SIG-M5 treated with dmso at 0.1 percent for 504 hours (cell line): ENCODE data around the gene LRCH2.
"Not testable (repeated sequence)": the region's sequence is repeated elsewhere in the genome, so short reads cannot be mapped to it uniquely, and the experiment has no call there.

Source experiments
- DNase-seq: peaks from one replicate; lab custom pipeline; 2025; ENCODE audit not compliant: unreplicated experiment; lab: John Stamatoyannopoulos, UW

LRCH2 gene, protein sequence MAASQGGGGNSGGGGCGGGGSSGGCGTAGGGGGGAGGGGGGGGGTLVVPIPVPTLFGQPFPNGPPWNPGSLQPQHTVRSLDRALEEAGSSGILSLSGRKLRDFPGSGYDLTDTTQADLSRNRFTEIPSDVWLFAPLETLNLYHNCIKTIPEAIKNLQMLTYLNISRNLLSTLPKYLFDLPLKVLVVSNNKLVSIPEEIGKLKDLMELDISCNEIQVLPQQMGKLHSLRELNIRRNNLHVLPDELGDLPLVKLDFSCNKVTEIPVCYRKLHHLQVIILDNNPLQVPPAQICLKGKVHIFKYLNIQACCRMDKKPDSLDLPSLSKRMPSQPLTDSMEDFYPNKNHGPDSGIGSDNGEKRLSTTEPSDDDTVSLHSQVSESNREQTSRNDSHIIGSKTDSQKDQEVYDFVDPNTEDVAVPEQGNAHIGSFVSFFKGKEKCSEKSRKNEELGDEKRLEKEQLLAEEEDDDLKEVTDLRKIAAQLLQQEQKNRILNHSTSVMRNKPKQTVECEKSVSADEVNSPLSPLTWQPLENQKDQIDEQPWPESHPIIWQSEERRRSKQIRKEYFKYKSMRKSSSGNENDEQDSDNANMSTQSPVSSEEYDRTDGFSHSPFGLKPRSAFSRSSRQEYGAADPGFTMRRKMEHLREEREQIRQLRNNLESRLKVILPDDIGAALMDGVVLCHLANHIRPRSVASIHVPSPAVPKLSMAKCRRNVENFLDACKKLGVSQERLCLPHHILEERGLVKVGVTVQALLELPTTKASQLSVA

DNA sequence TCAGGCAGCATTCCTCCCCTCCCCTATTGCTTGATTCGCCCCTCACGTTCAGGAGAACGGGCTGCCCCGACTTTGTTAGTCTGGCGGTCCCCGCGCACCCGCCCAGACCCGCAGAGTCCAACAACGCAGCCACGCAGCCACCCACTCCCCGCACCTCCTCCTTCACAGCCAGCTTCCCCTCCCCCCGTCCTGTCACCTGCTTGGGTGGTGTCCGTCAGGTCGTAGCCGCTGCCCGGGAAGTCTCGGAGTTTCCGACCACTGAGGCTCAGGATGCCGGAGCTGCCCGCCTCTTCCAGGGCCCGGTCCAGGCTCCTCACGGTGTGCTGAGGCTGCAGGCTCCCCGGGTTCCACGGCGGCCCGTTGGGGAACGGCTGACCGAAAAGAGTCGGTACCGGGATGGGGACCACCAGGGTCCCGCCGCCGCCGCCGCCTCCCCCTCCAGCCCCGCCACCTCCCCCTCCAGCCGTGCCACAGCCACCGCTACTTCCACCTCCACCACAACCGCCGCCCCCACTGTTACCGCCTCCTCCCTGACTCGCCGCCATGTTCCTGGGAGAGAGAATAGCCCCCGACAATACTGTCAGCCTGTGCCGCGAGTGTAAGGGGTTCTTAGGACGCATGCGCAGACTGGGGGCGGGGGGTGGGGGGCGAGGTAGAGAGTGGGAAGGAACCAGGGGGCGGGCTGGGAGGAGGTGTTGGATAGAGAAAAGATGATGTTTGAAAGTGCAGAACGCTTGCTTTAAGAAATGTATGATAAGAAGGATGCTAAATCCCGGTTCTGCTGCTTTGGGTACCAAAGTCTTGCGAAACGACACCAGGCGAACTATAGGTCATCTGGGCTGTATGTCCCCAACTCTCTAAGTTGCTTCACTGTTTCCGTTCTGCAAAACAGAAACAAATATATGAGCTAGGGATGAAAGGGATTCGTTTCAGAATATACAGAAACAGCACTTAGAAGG lies at the start of gene LRCH2:
Gene LRCH2, minus strand, starts transcription at position 600 of the 959 bp plus-strand sequence. Its CDS starts 55 bp downstream, at position 545.
- DNase-seq, result no peak

DNA sequence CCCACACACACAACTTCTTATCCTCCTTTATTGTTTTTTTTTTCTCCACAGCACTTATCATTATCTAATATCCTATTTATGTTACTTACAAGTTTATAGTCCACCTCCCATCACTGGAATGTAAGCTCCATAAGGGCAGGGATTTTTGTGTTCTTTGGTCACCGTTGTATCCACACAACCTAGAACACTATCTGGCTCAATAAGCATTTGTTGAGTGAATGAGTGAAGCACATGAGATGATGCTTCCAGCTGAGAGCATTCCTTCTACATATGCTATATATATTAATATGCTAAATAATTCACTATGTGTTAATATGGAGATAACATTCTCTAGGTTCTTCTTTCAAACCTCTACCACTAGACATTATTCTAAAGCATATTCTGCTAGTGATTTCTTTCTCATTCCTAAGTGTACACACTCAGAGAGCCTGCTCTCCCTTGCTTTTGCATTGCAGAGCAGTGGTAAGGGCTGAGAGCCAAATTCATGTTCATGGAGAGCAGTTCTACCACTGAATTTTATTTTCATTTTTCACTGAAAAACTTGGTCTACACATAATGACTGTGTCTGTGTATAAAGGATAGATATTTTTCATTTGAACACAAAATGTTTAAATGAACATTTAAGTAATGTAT lies 35.3 kb upstream of the LRCH2 start:
- DNase-seq, result no peak

DNA sequence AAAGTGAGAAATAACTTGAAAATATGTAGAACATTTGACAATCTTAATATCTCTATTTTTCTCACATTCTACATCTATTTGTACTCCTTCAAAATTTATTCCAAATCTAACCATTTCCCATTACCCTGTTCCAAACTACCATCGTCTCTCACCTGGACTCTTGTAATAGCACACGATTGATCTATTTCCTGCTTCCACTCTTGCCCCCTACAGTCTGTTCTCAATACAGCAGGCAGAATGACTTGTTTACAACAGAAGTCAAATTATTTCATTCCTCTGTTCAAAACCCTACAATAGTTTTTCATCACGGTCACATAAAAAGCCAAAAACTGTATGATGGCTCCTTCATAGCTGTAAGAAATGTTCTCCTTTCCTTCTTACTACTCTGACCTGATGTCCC lies 34.5 kb upstream of the LRCH2 start:
- DNase-seq, result no peak

- no peak for DNase-seq
Measured at GRCh38 chrX:115266300-115266699, 32.4 kb upstream of the LRCH2 start.

DNA sequence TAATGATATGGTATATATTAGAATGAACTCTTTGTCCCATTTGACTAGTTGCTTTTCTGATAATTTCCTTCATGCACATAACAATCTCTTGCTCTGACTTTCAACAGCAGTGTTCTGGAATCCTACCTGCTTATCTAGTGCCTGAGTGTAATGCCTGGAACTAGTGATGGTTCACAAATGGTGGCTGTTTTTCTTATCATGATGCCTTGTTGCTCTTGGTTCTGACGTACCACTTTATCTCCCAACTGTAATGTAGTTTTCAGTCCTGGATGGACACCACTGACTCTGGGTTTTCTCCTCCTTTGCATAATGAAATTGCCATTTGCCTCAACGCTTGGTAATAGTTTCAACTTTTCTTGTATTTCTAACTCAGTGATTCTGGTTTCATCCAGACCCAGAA lies 30.1 kb upstream of the LRCH2 start:
- DNase-seq, result no peak

DNA sequence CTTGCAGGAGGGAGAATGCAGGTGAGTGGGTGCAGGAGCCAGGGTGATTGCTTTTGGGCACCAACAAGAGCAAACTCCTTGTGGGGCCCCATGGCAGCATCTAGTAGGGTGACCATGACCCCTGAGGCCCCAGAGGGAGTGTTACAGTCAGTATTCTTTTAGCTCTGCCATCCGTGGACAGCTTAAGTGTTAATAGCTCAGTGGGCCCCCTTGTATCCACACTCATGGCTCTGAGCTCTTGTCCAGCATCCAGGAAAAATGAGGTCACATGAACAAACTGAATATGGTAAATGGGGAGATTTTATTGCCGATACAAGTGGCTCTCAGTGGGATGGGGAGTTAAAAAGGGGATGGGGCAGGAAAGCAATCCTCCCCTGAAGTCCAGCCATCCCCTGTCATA lies 27.3 kb upstream of the LRCH2 start:
- no peak for DNase-seq

- no peak for DNase-seq
Measured at GRCh38 chrX:115260330-115260729, 26.4 kb upstream of the LRCH2 start.

- DNase-seq, result no peak
Measured at GRCh38 chrX:115259238-115259875, 25.5 kb upstream of the LRCH2 start.

DNA sequence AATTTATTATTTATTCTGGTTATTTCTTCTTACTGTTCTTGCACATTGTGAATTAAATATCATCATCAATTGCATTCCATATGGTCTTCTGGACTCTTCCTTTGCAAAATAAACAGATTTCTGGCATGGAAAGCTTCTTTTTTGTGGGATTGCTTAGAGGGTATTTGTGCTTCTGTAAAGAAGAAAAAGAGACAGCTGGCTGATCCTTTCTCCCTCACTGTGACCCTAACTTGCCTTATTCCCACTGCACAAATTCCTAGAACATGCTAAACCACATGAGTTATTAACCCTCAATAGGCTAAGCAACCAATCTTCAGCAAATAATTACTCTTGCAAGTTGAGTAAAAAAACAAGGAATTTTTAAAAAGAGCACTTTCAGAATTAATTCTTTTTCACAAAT lies 23.8 kb upstream of the LRCH2 start:
- no peak for DNase-seq

DNA sequence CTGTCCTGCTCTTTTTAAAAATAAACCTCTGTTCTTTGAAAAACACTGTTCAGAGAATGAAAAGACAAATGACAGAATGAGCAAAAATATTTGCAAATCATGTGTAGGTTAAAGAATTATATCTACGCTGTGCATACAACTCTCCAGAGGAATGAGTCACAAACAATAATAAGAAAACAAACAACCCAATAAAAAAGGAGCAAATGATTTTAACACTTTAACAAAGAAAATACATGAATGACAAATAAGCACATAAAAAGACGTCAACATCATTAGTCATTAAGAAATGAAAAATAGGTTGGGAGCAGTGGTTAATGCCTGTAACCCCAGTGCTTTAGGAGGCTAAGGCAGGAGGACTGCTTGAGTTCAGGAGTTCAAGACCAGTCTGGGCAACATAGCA lies 21.1 kb upstream of the LRCH2 start:
- no peak for DNase-seq

- DNase-seq, result no peak
Measured at GRCh38 chrX:115251458-115252233, 17.8 kb upstream of the LRCH2 start.

DNA sequence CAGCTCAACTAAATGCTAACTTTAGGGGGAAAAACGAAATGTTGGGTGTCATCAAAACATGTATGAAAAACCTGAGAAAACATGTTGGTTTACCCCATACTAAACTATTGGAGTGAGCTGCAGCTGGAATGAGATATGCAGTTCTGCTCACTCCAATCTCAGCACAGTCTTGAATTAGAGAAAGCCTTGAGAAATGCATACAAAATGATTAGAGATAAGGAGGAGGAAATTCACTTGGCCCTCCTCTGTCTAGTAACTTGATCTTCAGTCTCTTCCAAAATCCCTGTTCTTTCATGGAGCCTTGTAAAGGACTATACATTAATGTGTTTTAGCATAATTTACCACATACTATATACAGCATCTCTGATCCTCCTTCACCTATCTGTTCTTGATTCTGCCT lies 3.2 kb upstream of the LRCH2 start:
- DNase-seq, result no peak

- DNase-seq, result no peak
Measured at GRCh38 chrX:115236560-115236959, 2.7 kb upstream of the LRCH2 start.

- no peak for DNase-seq
Measured at GRCh38 chrX:115234461-115234860, 565 bp upstream of the LRCH2 start.

- no peak for DNase-seq
Measured at GRCh38 chrX:115232933-115233496, 881 bp downstream of the LRCH2 start.

DNA sequence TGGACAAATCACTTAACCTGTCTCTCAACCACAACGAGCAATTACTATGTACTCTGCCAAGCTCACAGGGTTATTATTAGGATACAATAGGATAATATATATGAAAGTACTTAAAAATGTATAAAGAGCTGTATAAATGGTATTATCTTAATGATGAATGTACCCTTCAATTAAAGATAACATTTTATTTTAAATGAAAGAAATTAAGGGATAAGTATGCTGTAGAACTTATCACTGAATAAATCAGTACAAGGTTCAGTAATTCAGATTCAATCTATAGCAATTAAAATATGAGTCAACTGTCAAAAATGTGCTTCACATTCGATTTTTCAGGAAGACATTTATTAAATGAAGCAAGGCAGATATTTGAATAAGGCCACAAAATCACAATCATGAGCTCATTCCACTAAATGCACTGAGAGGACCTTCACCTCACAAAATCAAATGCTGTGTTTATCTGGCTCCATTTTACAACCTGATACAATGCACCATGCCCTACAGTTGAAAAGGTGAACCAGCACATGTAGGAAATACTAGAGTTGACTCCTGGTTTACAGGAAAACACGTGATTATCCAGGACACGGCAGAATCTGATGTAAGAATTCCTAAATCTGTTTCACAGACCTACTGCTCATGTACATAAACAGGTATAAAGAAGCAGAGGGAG lies 4.4 kb downstream of the LRCH2 start:
- DNase-seq, result no peak

DNA sequence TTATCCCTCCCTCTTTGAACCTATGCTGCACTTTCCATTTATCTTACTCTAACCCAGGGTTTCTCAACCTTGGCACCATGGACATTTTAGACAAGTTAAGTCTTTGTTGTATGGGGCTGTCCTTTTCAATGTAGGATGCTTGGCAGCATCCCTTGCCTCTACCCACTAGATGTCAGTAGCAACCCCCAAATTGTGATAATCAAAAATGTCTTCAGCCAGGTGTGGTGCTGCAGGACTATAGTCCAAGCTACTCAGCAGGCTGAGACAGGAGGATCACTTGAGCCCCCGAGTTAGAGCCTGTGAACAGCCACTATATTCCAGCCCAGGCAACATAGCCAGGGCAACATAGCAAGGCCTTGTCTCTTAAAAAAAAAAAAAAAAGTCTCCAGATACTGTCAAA lies 7.0 kb downstream of the LRCH2 start:
- no peak for DNase-seq

- not testable (repeated sequence) for DNase-seq
Measured at GRCh38 chrX:115217346-115217745, 16.6 kb downstream of the LRCH2 start.

DNA sequence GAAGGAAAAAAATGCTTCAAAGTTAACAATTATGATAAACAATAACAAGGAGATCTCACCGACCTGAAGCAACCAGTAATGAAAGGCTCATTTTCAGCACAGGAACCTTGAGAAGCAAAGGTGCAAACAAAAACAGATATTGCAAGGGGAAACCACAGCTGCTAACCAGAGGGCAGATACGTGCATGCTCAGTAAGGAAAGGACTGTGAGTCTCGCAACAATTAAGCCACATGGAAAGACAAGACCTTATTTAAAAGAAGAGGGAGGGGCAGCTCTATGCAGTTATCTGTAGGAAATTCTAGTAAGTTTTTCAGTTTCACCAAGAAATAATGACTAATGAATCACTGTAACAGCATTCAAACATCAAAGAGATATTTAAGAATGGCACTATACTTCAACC lies 19.3 kb downstream of the LRCH2 start:
- DNase-seq, result no peak
